GM20431 (cell line): ENCODE results near the gene RANBP1.

Experiments used
- in situ Hi-C: fragments of 300-500 bp; cut with MseI, MboI; formaldehyde crosslinking; loops from one replicate; pipeline ENCODE4 v1.15.0; 2020; ENCODE audit warnings: low sequenced_read_pairs; ENCODE audit not compliant: unreplicated experiment

The RANBP1 gene

DNA sequence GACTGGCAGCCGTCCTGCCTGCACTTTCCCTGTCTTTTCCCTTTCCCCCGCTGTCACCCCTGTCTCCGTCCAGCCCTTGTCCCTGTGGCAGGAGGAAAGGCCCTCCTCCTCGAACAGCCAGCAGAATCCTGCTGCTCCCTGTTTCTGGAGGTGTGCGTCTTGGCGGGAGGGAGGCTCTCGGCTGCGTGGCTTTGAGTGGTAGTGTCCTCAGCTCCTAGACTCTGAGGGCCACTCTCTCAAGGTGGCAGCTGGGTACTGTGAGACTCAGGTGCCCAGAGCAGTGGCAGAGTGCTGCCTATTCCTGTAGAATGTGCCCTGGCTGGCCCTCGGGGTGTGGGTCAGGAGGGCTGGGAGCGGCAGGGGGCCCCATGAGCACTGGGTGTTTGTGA is 9.1 kb upstream of the RANBP1 start:
- in situ Hi-C loops = no loop called here

DNA sequence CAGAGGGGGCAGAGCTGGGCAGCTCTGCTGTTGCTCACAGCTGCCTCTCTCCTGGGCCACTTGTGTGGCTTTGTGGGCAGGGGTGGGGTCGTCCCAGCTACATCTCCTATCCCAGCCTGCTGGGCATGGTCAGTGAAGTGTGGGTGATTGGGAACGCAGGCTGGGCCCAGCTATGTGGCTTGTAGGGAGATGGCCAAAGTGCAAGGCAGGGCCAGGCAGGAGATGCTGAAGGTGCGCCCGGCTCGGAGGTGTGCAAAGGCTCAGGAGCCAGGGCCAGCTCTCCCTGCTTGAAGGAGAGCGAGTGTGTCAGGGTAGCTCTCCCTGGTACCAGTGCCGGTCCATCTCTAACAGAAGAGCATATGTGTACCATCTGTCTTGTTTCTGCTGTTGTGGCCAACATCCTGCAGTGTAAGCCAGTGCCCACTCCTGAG is 8.4 kb upstream of the RANBP1 start:
- in situ Hi-C loops = no loop called here

DNA sequence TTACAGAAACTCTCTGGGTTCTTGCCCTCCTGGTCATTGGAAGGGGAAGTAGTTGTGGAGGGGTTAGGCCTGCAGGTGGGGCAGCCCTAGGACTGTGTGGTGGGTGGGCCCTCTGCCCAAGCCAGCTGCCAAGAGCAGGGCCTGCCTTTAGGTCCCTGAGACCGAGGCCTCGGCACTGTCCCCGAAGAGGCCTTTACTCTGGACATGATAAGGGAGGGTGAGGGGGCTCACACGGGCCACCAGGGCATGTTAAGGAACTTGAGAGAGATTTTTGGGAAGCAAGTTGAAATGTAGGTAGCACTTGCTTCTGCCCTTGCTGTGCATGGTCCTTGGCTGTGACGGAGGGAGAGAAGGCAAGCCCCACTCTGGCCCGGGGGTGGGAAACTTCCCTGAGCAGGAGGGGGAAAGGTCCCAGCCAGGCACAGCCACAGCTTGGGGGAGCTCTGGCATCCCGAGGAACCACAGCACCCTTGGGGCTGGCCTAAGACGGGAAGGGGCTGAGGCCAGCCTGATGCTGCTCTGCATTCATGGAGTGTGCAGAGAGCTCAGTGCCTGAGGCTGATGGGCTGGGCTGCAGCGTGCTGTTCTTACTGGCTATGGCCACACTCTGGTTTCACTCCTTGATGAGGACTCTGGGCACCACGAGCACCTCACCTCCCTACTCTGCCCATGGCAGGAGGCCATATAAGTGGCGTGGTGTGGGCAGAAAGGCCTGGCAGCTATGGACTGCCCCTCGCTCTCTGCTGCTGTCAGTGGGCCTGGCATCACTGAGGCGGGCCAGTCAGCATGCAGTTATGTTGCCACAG is 7.8 kb upstream of the RANBP1 start:
- in situ Hi-C loops = no loop called here

DNA sequence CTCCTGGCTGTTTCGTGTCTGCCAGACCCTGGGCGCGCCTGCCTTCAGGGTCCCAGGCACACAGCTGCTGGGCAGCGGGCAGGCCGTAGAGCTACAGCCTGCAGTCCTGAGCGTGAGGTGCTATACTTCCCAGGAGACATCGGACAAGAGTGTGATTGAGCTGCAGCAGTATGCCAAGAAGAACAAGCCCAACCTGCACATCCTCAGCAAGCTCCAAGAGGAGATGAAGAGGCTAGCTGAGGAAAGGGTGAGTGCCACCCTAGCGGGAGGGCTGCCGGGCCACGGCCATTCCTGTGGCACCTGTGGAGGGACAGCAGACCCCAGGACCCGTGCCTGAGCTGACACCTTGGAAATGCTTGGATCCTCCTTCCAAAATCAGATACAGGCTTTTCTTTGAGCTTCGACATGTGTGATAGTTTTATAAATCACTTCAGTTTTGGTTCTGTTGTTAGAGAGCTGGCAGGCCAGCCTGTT is 7.1 kb upstream of the RANBP1 start:
- in situ Hi-C loops = no loop called here

DNA sequence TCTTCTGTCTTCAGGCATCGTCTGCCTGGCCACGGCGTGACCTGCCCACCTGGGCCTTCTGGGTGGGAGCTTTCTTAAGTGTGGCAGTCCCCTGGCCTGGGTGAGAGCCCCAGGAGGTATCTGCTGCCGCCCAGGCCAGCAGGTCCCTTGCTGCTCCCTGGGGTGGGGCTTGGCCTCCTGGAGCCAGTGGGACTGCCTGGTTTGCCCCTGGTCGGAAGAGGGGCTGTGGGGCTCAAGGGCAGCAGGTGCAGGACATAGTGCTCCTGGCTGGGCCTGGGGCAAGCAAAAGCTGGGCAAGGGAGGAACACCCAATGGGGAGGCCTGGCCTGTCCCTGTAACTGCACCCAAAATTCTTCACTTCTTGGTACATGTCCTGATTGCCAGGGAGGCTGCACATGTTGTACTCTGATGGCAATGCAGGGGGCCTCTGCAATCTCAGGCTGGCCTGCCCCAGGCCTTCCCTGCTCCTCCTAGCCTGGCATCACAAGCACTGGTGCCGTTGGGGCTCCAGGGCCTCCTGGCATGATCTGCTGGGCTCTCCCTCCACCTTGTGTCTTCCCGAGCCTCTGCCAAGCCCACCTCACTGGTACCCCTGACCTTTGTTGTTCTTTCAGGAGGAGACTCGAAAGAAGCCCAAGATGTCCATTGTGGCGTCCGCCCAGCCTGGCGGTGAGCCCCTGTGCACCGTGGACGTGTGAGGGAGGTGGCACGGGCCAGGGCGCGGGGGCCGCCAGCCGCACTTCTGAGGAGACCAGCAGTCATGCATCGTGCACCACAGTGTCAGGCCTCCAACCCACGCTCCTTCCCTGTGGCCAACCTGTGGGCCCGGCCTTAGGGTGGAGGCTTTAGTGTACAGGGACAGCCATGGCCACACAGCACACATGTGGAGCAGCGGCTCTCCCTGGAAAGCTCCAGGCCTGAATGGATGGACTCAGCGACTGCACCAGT is 6.2 kb upstream of the RANBP1 start:
- in situ Hi-C loops = no loop called here

DNA sequence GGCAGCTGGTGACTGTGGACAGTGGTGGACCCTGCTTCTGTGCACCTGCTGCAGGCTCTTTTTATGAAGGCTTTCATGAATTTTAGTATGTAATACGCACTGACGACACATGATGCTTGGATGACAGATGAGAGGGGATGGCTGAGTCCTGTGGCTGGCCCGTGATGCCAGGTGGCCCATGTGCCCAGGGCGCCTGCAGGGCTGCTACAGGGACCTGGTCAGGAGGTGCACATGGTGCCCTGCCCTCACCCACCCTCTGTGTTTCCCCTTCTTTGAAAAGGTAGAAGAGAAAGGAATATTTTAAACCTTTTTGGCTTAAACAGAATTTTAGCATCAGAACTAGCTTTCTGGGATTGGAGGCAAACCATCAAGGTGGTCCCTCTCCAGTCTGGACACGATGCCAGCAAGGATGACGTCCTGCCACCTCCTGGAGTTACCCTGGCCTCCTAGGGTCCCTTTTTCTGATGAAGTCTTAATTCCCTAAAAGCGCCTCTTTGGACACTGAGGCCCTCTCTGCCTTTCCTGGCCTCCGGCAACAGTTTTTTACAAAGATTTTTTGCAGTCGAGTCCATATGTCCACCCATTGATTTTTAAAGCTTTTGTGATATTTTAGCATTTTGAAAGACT is 5.4 kb upstream of the RANBP1 start:
- in situ Hi-C loops = no loop called here

DNA sequence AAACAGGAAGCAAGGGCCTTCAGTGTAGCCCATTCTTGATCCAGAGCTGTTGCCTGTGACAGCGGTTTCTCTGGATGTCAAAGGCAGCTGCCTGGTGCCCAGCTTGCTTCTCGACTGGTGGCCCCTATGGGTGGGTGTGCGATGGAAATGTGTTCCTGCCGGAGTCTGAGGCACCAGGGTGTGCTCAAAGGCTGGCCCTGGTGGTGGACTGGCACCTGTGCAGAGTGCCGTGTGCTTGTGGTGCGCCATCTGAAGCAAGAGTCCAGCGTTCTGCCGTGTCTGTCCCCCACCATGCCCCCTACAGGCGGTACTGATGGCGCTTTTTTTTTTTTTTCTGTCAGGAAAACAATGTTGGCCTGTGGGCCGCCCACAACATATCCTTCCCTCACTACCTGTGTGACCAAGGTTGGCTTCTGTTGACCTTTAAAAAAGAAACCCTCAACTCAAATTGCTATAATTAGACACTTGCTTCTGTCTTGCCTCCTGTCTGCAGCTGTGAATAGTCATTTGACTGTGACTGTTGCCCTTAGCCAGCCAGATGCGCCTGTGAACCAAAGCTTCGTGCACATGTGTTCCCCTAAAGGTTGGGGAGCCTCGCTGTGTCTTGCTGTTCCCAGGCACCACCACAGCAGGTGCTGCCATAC is 4.7 kb upstream of the RANBP1 start:
- in situ Hi-C loops = no loop called here

DNA sequence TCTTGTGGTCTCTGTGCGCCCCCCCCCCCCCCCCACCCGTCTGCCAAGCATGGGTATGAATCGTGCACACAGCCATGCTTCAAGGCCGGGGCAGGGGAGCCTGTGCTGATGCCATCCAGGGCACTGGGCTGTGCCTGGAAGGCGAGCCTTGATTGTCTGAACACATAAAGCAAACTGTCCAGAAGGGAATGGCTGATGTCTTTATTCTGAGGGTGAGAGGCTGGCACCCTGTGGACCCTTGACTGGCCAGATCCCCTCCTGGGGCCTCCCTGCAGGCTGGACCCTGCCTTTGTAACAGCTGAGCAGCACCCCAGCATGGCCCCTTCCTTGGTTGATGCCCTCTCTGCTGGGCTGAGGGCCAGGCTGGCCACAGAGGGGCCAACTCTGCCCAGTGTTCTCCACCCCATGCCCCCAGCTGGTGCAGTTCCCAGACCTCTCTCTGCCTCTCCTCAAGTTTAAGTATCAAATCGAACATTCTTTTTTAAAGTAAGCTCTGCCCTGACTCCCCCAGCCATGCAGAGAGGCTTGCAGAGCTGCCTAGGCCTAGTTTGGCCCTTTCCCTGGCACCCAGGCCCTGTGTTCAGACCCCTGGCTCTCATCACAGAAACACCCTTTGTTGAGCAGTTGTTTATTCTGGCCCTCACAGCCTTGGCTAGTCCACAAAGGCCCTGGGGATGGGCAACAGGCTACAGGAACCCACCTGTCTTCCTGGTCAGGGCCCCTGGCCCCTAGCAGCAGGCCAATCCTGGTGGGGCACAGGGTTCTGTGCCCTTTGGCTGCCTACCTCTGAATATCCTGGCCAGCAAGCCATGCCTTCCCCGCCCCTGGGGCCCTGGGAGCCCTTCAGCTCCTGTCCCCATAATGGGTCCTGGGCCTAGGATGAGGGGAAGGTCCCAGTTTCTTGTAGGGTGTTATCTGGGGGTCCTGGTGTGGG is 3.9 kb upstream of the RANBP1 start:
- in situ Hi-C loops = no loop called here

DNA sequence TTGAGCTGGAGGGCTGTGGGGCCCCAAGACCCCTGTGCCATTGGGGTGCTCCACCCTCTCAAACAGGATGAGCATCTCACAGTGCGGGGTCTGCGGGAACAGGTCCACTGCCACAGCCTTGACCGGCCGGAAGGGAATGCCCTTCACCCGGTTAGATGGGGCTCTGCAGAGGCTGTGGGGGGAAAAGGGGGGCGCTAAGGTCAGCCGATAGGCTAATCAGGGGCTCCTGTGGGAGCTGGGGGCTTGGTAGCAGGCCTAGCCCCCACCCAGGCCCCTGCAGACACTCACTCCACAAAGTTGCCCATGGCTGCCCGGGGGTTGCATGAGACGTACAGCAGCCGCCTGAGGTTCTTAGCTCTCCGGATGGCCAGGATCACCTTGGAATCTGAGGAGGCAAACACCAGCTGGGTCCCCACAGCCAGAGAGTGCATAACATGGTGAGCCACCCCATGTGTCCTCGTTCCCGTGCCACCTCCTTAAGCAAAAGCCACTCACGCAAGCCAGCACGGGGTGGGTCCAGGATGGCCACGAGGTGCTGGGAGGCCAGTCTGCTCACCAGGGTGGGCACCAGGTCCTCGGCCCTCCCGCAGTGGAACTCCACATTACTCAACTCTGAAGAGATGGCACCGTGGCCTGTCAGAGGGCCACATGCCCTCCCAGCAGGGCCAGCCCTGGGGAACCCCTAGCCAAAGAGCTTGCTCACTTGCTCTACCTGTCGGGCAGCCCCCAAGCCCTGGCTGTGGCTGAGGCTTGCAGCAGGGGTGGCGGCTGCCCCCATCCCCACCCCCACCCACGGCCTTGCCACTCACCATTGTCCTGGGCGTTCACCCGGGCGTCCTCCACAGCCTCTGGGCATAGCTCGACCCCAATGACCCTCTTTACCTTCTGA is 3.0 kb upstream of the RANBP1 start:
- in situ Hi-C loops = no loop called here

DNA sequence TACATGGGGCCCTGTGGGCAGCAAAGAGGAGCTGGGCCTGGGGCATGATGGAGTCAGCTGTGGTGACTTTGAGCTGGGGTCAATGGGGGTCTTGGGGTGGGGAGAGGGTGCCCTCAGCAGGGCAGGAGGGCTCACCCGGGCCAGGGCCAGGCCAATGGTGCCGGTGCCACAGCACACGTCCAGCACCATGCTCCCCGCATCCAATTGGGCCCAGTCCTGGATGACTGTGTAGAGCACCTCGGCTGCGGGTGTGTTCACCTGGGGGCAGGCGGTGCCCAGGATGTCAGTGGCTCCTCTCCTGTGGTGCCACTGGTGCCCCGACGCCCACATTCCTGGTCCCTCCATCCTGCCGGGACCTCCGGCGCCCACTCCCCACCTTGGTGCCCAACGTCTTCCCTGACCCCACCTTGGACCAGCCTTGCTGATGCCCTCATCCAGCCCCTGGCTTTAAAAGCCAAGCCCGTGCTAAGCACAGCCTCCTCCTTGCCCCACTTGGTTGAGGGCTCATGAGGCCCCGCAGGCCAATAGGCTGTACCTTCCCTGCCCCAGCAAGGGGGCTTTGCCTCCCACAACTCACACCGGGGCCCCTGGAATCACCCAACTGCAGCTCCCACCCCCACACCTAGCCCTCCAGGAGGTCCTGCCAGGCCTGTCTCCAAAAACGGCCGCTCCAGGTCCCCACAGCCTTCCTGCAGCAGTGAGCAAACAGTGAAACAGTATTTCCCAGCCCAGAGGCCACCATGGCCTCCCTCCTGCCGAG is 2.2 kb upstream of the RANBP1 start:
- in situ Hi-C loops = no loop called here

DNA sequence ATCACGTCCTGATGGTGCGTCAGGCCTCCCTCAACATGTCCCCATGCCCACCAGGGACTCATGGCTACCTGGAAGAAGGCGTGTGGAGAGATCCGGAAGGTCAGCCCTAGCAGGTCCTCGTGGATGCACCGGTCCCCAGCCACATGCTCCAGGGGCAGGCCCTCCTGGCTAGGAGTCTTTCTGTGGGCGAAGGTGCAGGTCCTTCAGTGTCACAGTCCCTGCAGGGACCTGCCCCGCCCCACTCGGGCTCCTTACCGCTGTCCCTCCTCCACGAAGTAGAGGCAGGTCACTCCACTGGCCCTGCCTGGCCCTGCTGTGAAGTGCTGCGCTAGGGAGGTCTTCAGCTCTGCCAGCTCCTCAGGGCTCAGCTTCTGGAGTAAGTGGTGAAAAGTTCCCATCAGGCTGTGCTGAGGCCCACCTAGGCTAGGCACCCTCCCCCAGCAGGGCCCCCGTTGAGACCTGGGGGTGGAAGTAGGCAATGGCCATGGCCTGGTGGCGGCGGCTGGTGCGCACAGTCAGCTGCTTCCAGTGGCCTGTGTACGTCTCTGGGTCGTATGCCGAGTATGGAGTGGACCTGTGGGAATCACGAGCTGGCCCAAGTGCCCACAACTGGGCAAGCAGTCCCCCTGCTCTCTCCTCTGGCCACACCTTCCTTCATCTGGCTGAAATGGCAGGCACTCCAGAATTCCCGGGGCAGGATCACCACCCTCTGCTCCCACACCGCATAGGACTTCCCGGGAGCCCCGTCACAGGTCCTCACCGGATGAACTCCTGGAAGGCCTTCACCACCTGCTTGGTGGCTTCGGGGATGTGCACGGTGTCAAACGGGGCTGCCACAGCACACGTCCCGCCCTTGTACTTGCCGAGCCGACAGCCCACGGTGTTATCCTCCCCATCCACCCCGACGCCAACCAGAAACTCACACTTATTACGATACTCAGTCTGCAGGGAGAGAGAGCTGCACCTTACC is 1.1 kb upstream of the RANBP1 start:
- in situ Hi-C loops = no loop called here

DNA sequence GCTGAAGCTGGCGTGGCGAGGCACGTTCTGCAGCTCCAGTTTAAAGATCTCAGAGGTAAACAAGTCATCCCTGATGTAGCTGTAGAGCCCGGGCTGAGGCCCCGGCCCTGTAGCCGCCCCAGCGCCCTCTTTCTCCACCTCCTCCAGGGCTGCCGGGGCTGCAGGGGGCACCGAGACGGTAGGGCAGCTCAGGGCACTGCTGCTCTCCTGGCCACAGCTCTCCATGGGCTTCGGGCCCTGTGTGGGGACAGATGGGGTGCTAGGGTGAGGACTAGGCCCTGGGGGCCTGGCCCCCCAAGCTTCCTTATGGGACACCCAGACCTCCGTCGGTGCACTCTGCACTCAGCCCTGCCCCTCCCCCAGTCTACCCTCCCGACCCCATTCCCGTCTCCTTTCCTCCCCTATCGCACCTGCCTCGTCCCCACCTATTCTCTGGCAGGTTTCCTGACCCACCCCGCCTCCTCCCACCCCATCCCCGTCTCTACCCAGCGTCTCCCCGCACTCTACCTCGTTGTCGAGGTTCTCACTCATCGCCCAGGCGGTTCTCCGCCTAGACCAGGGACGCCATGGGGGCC is 559 bp downstream of the RANBP1 start:
- in situ Hi-C loops = no loop called here

DNA sequence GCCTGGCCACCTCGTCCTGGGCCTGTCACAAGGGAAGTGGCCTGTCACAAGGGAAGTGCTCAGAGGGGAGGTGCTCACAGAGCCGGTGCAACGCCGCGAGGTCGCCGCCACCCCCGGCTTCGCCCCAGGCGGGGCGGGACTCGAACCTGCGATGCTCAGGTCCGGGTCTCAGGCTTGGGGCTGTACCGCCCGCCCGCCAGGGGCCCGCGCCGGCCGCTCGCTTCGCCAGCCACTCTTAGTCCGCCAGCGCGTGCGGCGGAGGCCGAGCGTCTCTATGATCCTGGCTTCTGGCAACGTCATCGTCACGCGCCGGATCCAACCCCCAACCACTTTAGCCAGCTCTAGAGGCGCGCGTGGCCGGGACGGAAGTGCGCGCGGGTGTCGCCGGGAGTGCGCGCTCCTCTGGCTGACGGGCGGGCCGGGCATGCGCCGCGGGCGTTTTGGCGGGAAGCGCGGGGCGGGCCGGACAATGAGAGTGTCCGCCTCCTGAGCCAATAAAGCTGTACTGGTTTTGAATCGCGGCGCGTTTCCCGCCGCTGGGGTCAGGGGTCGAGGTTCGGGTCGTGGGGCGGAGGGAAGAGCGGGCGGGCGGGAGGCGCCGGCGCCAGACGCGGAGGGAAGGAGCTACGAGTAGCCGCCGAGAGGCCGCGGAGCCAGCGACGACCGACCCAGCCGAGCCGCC is 1.2 kb downstream of the RANBP1 start, which contains the start of gene TRMT2A:
TRMT2A (minus strand) TSS at position 276 of the 682 bp plus-strand sequence. CDS start 320 bp downstream, outside the sequence.
- in situ Hi-C loops = no loop called here

DNA sequence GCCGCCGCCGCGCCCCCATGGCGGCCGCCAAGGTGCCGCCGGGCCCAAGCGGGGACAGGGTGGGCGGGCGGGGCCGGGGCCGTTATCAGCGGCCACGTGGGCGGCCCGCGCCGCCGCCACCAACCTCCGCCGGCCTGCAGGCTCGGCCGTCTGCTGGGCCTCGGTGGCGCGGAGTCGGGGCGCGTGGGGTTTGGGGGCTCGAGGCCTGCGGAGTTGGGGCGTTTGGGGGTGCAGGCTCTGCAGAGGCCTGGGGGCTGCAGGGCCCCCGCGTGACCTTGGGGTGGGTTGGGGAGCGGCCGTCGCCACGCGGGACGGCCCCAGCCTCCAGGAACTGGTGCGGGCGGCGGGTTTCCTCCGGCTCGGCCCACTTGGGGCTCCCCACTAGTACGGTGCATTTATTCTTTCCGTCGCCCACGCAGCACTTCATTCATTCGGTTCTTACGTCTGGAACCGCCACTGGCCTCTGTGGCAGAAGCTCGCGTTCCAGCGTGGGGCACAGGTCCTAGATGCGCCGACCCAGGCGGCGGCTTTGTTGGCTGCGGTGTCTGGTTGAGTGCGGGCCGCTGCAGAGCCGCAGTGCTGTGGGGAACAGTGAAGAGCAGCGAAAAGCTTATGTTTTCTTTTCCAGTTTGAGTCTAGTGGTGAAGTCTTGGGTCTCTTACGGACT is 1.9 kb downstream of the RANBP1 start:
- in situ Hi-C loops = no loop called here
